D721Med (cell line): ENCODE measurements around the gene CKM.

Experiments
- DNase-seq: peaks from one replicate; pipeline ENCODE4 v3.0.0; 2011; ENCODE audit warnings: low spot score; ENCODE audit not compliant: insufficient read length
- FAIRE-seq: peaks from 2 replicates; lab custom pipeline; 2011; peaks lifted over from hg19 to GRCh38; lab: Jason Lieb, UNC
- CTCF ChIP-seq: IDR thresholded peaks from 2 replicates; pipeline ENCODE4 v1.5.1; 2012; ENCODE audit warnings: mild to moderate bottlenecking, control low read depth; ENCODE audit not compliant: insufficient read depth; ENCODE audit errors: missing control alignments

Gene CKM

GRCh38 chr19:45333609-45334303 is 11.1 kb upstream of the CKM start:
- DNase-seq, result no peak
- FAIRE-seq, result no peak
- no peak for TF ChIP-seq CTCF

GRCh38 chr19:45331411-45331810 is 8.7 kb upstream of the CKM start:
- TF ChIP-seq CTCF, result no peak
- FAIRE-seq, result no peak
- no peak for DNase-seq

GRCh38 chr19:45327404-45328143 is 4.9 kb upstream of the CKM start:
- no peak for DNase-seq
- TF ChIP-seq CTCF, result no peak
- no peak for FAIRE-seq

GRCh38 chr19:45324349-45324907 is 1.8 kb upstream of the CKM start:
- DNase-seq, result no peak
- no peak for FAIRE-seq
- TF ChIP-seq CTCF, result no peak

GRCh38 chr19:45323671-45324081 is 1.0 kb upstream of the CKM start:
- FAIRE-seq, result no peak
- no peak for TF ChIP-seq CTCF
- no peak for DNase-seq

GRCh38 chr19:45322311-45322710 is 364 bp downstream of the CKM start:
- FAIRE-seq, result no peak
- no peak for TF ChIP-seq CTCF
- DNase-seq, result no peak
